Upper lobe of left lung (tissue), 6 donors: ENCODE results near the gene JCAD. TPM values are rescaled to one million over a fixed set of nuclear protein-coding genes. Genes with fewer than 3 reads are reported as not detected.
"Not testable (repeated sequence)": the region's sequence is repeated elsewhere in the genome, so short reads cannot be mapped to it uniquely, and the experiment has no call there.

Experiments used
- ATAC-seq, 2 donors: fragments of 200-7000 bp; cut with Tn5 transposase; one replicate each; pipeline ENCODE4 v1.9.1; 2022; ENCODE audit warnings: mild to moderate bottlenecking in 2 of 2, moderate library complexity in 2 of 2; ENCODE audit not compliant: low FRiP score in 2 of 2
- DNase-seq, 2 donors: peaks; one replicate each; pipeline ENCODE4 v3.0.0-alpha.2; 2019 to 2020
- H3K27ac ChIP-seq, 4 donors: fragments of 200-600 bp; sonication (generic); one replicate each; pipeline ENCODE4 v1.5.1; 2016 to 2019
- H3K27me3 ChIP-seq, 4 donors: fragments of 200-600 bp; sonication (generic); one replicate each; pipeline ENCODE4 v1.5.1; 2017 to 2019
- H3K36me3 ChIP-seq, 4 donors: fragments of 200-600 bp; sonication (generic); one replicate each; pipeline ENCODE4 v1.5.1; 2016 to 2019
- H3K4me1 ChIP-seq, 4 donors: fragments of 200-600 bp; sonication (generic); one replicate each; pipeline ENCODE4 v1.5.1; 2018 to 2019
- H3K4me3 ChIP-seq, 4 donors: fragments of 200-600 bp; sonication (generic); one replicate each; pipeline ENCODE4 v1.5.1; 2017 to 2019; ENCODE audit warnings: mild to moderate bottlenecking in 2 of 4, moderate library complexity in 1 of 4
- H3K9me3 ChIP-seq, 4 donors: fragments of 200-600 bp; sonication (generic); one replicate each; pipeline ENCODE4 v1.5.1; 2018 to 2019
- EP300 ChIP-seq, 4 donors: sonication (generic); formaldehyde crosslinking; IDR thresholded peaks; one replicate each; pipeline ENCODE4 v1.5.1; 2017; ENCODE audit warnings: antibody characterized with exemption in 4 of 4, control low read depth in 2 of 4
- POLR2A ChIP-seq, 4 donors: fragments of 450-650 bp; IDR thresholded peaks; one replicate each; pipeline ENCODE4 v1.5.1; 2016 to 2017; ENCODE audit warnings: antibody characterized with exemption in 4 of 4, mild to moderate bottlenecking in 2 of 4
- POLR2AphosphoS5 ChIP-seq, 2 donors: sonication (generic); formaldehyde crosslinking; IDR thresholded peaks; one replicate each; pipeline ENCODE4 v1.5.1; 2017; ENCODE audit warnings: antibody characterized with exemption in 2 of 2
- WGBS, 2 donors: methylation state at CpG; one replicate each; pipeline ENCODE4 v1.1.5; 2017 to 2018; 5-methylcytosine and 5-hydroxymethylcytosine counted together
- total RNA-seq, 6 donors: library from RNA; depleted of rRNA in 4 of 6; stranded (reverse); fragments of >200 nt in 4 of 6; gene quantifications; one replicate each; pipeline versions ENCODE4 v1.1.0 to v1.2.1, GENCODE V29; 2016 to 2021
- TF ChIP-seq, protein P1 (sequence below), 6 experiments: fragments of 450-650 bp in 4 of 6; fragments of 200-600 bp in 2 of 6; sonication (generic) in 2 of 6; IDR thresholded peaks; one replicate each; pipeline ENCODE4 v1.5.1; 2016 to 2019; ENCODE audit warnings: antibody characterized with exemption in 6 of 6
- donor health status: DM: no; HTN: no; CAD: no; lungs with moderate emphysema.
- donor health status: DM: no; HTN: yes; CAD: no; lungs with severe emphysema.

The JCAD gene, protein sequence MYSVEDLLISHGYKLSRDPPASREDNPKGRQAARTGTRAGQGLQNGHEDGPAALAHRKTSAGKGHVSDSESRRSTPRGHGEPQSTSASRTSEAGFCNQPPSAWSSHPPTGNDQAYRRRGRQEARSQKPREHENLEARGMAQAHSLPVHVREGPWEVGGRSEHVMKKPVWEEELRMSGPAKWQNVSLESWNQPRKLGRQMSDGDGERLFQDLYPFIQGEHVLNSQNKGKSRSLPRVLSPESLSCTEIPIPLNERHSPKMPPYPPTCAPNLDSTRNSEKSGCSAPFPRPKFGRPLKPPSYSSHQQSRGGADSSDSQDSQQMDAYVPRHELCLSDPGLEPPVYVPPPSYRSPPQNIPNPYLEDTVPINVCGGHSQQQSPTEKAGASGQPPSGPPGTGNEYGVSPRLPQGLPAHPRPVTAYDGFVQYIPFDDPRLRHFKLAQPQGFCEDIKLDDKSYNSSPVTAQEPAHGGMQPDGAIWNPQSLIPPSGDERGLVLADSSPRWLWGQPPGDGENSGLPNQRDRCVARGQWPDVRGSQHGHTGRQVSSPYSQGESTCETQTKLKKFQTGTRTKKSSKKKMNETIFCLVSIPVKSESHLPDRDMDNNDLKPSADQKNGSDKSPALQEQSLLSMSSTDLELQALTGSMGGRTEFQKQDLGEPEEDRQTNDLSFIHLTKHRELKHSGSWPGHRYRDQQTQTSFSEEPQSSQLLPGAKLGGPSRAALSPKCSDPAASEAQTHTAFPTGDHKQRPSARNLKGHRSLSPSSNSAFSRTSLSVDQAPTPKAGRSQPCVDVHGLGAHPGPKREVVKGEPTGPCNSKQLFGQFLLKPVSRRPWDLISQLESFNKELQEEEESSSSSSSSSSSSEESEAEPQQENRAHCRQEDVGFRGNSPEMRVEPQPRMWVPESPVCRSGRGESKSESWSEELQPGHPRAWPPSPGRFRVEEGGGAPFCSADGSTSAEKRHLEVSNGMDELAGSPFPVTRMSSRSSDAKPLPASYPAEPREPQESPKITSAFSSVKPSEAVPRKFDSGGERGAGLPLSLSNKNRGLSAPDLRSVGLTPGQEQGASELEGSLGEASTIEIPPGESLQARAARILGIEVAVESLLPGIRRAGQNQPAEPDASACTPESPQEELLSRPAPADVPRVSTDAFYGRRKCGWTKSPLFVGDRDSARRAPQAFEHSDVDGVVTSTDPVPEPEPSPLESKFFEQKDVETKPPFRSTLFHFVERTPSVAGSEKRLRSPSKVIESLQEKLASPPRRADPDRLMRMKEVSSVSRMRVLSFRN (N-terminal part only)
- 10 to 100 TPM; 16.8 to 83.7 (median 37.6) TPM for total RNA-seq

DNA sequence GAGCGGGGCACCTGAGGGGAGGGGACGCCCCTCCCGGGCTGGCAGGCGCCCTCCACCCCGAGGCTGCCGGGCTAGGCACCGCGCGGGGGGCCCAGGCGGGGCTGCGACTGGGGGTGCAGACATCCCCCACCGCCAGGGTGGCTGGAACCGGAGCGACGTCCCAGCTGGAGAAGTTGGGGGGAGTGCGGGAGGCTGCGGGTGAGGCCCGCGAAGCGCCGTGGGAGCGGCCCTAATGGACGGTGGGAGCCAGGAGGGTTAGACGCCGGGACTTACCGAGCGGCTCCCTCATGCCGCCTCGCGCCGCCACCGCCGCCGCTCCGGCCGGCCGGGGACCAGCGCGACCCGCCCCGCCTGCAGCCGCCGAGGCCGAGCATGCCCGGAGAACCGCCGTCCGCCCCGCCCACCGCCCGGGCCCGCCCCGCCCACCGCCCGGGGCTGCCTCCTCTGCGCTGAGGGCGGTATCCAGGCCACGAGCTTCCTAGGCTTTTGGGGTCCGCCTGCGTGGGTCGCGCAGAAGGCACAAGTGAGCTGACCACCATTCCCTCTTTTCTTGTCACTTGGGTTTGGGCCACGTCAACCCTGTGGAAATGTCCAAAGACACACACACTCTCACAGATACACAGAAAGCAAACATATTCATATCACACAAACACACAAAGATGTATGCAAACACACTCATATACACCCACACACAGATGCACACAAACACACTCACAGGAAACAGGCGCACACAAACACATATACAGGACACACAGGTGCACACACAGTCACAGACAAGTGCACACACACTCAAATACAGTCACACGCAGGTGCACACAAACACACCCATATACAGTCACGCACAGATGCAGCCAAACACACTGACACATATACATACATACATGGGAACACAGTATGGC is at the start of gene JCAD:
Gene JCAD, minus strand, starts transcription at position 378 of the 899 bp plus-strand sequence. CDS start 11,774 bp downstream, outside the sequence.
- Histone ChIP-seq H3K4me3 (peak within 1 kb of the TSS; percentile 60 to 85 (median 73)), H3K4me1 (peaks cover 14 to 41% (median 25%) of the 10 kb centered on the region in 4 donors), H3K36me3 (no peaks in the 10 kb centered on the region), H3K27me3 (peaks cover 0 to 12% (median 4%) of the 10 kb centered on the region in 4 donors), H3K27ac (peak within 1 kb of the TSS; percentile 92 to 94 (median 92)), H3K9me3 (no peaks in the 10 kb centered on the region)
- TF ChIP-seq POLR2A (IDR thresholded peaks at IDR 0.05), result peak in 3 of 4 donors; percentile 42 to 60 (median 50)
- TF ChIP-seq, protein P1, sequence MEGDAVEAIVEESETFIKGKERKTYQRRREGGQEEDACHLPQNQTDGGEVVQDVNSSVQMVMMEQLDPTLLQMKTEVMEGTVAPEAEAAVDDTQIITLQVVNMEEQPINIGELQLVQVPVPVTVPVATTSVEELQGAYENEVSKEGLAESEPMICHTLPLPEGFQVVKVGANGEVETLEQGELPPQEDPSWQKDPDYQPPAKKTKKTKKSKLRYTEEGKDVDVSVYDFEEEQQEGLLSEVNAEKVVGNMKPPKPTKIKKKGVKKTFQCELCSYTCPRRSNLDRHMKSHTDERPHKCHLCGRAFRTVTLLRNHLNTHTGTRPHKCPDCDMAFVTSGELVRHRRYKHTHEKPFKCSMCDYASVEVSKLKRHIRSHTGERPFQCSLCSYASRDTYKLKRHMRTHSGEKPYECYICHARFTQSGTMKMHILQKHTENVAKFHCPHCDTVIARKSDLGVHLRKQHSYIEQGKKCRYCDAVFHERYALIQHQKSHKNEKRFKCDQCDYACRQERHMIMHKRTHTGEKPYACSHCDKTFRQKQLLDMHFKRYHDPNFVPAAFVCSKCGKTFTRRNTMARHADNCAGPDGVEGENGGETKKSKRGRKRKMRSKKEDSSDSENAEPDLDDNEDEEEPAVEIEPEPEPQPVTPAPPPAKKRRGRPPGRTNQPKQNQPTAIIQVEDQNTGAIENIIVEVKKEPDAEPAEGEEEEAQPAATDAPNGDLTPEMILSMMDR (IDR thresholded peaks at IDR 0.05), result peak in 1 of 6 experiments; percentile 21
- TF ChIP-seq EP300 (IDR thresholded peaks at IDR 0.05), result no peak
- TF ChIP-seq POLR2AphosphoS5 (IDR thresholded peaks at IDR 0.05), result peak in 1 of 2 donors; percentile 51
- ATAC-seq (peak; percentile 79 to 95), DNase-seq (peak; percentile 78 to 97)
- 12 to 23% methylated on average over 8 to 22 of the region's 66 CpGs for WGBS, 2 donors

DNA sequence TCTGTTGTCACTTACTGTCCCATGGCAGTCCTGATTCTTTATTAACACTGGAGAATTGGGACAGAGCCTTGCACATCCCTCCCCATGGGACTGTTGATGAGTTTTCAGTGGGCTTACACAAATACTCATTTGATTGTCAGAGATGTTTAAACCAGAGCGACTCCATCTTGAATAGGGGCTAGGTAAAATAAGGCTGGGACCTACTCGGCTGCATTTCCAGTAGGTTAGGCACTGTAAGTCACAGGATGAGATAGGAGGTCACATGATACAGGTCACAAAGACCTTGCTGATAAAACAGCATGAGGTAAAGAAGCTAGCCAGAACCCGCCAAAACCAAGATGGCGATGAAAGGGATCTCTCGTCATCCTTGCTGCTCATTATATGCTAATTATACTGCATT is 47.6 kb upstream of the JCAD start:
- no peak for TF ChIP-seq EP300 (IDR thresholded peaks at IDR 0.05)
- TF ChIP-seq, protein P1 (IDR thresholded peaks at IDR 0.05), result no peak
- TF ChIP-seq POLR2AphosphoS5 (IDR thresholded peaks at IDR 0.05), result no peak
- TF ChIP-seq POLR2A (IDR thresholded peaks at IDR 0.05), result no peak
- Histone ChIP-seq H3K4me3 (no peak overlapping the region), H3K9me3 (no peaks in the 10 kb centered on the region), H3K27ac (no peak overlapping the region), H3K36me3 (no peaks in the 10 kb centered on the region), H3K4me1 (no peaks in the 10 kb centered on the region), H3K27me3 (no peaks in the 10 kb centered on the region)
- 92 to 99% methylated on average over 5 of the region's 5 CpGs for WGBS, 2 donors
- DNase-seq (no peak), ATAC-seq (no peak)

DNA sequence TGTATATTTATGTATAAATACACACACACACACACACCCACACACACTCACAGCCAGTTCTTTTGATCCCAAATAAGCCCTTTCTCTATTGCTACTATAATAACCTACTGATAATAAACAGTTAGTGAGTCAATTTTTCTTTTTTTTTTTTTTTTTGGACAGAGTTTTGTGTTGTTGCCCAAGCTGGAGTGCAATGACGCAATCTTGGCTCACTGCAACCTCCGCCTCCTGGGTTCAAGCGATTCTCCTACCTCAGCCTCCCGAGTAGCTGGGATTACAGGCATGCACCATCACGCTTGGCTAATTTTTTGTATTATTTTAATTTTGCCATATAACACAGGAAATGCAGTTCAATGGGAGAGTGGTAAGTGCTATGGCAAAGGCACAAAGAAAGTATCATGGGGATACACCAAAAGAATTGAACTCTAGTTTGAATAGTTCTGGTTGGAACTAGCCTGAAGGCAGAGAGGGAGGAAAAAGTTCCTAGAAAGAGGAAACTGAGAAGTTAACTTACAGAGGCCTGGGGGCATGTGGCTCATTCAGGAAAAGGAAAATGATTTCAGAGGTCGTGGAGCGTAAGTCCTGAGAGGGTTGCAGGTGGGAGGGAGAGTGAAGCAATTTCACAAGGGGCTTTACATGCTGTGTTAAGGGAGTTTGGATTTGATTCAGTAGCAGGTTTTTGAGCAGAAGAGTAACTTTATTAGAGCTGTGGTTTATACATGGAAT is 44.4 kb upstream of the JCAD start:
- no peak for DNase-seq
- Histone ChIP-seq H3K4me1 (no peaks in the 10 kb centered on the region), H3K4me3 (no peak overlapping the region), H3K27ac (no peak overlapping the region), H3K36me3 (no peaks in the 10 kb centered on the region), H3K9me3 (no peaks in the 10 kb centered on the region), H3K27me3 (no peaks in the 10 kb centered on the region)
- no peak for ATAC-seq
- no peak for TF ChIP-seq POLR2AphosphoS5 (IDR thresholded peaks at IDR 0.05)
- TF ChIP-seq, protein P1 (IDR thresholded peaks at IDR 0.05), result no peak
- no peak for TF ChIP-seq EP300 (IDR thresholded peaks at IDR 0.05)
- TF ChIP-seq POLR2A (IDR thresholded peaks at IDR 0.05), result no peak
- WGBS, 2 donors, result 72 to 78% methylated on average over 7 of the region's 7 CpGs

DNA sequence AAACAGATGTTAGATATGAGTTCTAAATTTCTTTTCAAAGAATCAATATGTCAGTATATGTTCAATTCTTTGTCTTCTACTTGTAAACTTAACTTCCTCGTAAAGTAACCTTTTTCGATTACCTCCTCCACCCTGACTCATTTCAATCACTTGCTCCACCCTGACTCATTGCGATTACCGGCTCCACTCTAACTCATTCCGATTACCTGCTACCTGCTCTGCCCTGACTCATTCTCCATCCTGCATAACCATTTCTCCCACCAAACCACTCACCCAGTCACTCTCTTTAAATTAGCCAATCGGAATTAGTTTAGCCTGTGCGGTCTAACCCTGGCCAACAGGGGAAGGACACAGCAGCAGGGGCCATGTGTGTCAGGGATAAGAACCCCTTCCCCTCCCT is 40.3 kb upstream of the JCAD start:
- not testable (repeated sequence) for ATAC-seq, H3K9me3 ChIP-seq, H3K4me3 ChIP-seq, DNase-seq, H3K36me3 ChIP-seq, H3K27me3 ChIP-seq, H3K4me1 ChIP-seq, H3K27ac ChIP-seq
- 90 to 94% methylated on average over 7 of the region's 7 CpGs for WGBS, 2 donors
